Calu3 (cell line): Measurements from ENCODE around the gene UNC45A. TPM values are rescaled to one million over a fixed set of nuclear protein-coding genes. Genes with fewer than 3 reads are reported as not detected.

ENCODE experiments used
- BruUV-seq: library from RNA; stranded (reverse); fragments of 400-500 nt; replicated peaks from 2 replicates; lab custom pipeline; 2021; lab: Mats Ljungman, UMichigan
- CTCF ChIA-PET: fragments of 300-600 bp; sonication (Branson Sonifier 250); formaldehyde crosslinking; loops from one replicate; lab custom pipeline; 2022; ENCODE audit warnings: antibody characterized with exemption; lab: Charles Lee
- DNase-seq: peaks from one replicate; pipeline ENCODE4 v3.0.0; 2022
- H3K27ac Mint-ChIP-seq: one replicate; pipeline ENCODE4 v1.8.0; 2022; ENCODE audit warnings: mixed read lengths; ENCODE audit not compliant: unreplicated experiment
- H3K27me3 Mint-ChIP-seq: one replicate; pipeline ENCODE4 v1.8.0; 2022; ENCODE audit warnings: mixed read lengths; ENCODE audit not compliant: unreplicated experiment
- H3K36me3 Mint-ChIP-seq: one replicate; pipeline ENCODE4 v1.8.0; 2022; ENCODE audit warnings: mild to moderate bottlenecking, moderate library complexity, mixed read lengths; ENCODE audit not compliant: insufficient read depth, unreplicated experiment
- H3K4me1 Mint-ChIP-seq: one replicate; pipeline ENCODE4 v1.8.0; 2022; ENCODE audit warnings: mild to moderate bottlenecking, low read depth, mixed read lengths; ENCODE audit not compliant: unreplicated experiment
- H3K4me3 Mint-ChIP-seq: one replicate; pipeline ENCODE4 v1.8.0; 2022; ENCODE audit warnings: mild to moderate bottlenecking, low read depth, moderate library complexity, mixed read lengths; ENCODE audit not compliant: unreplicated experiment
- H3K9me3 Mint-ChIP-seq: one replicate; pipeline ENCODE4 v1.8.0; 2022; ENCODE audit warnings: low read depth, mixed read lengths; ENCODE audit not compliant: unreplicated experiment
- CTCF ChIP-seq: fragments of 200-600 bp; IDR thresholded peaks from one replicate; pipeline ENCODE4 v1.8.0; 2022; ENCODE audit warnings: antibody characterized with exemption; ENCODE audit not compliant: unreplicated experiment
- intact Hi-C: fragments of 100-400 bp; cut with micrococcal nuclease; formaldehyde crosslinking; loops from one replicate; pipeline ENCODE4 v1.10.0; 2022; ENCODE audit not compliant: unreplicated experiment
- total RNA-seq: library from RNA; stranded (reverse); gene quantifications from 2 replicates; pipeline ENCODE4 v1.2.3, GENCODE V29; 2022

The UNC45A gene
- total RNA-seq, 1 experiment from 2014 or later, result 66.5 TPM

DNA sequence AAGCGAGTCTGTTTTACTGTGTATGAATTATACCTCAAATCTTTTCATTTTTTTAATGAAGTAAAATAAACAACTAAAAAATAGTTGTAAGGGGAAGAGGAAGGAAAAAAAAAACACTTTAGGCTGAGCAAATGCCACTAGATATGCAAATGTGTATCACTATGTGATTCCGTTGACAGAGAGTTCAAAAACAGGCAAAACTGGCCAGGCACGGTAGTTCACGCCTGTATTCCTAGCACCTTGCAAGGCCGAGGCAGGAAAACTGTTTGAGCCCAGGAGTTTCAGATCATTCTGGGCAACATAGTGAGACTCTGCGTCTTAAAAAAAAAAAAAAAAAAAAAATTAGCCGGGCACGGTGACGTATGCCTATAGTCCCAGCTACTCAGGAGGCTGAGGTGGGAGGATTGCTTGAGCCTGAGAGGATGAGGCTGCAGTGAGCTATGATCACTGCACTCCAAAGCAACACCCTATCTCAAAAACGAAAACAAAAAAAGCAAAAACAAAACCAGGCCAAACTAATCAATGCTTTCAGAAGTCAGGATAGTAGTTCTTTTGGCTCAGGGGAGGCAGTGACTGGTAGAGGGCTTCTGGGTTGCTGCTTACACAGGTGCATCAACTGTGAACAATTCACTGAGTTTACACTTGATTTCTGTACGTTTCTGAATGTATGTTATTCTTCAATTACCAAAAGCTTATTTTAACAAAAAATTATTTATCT lies 51.9 kb downstream of the UNC45A start:
- Mint-ChIP-seq H3K36me3 (peaks cover 37% of the 10 kb centered on the region), H3K27me3 (no peaks in the 10 kb centered on the region), H3K4me1 (peaks cover 30% of the 10 kb centered on the region), H3K4me3 (peak overlapping the region; percentile 63), H3K27ac (peak overlapping the region; percentile 24), H3K9me3 (no peaks in the 10 kb centered on the region)
- BruUV-seq, result no TSS peak
- DNase-seq, result peak; percentile 41
- intact Hi-C loops, result loop anchor here (5.0 kb wide), 2 partner anchors 35 to 60 kb away; partner anchors contain the start of gene VPS33B
- CTCF ChIA-PET, result interaction anchor here (0.7 to 1.3 kb wide), 2 partner anchors 10 to 39 kb away, joined by 5 read pairs; no protein-coding TSS in a partner anchor
- no peak for TF ChIP-seq CTCF

DNA sequence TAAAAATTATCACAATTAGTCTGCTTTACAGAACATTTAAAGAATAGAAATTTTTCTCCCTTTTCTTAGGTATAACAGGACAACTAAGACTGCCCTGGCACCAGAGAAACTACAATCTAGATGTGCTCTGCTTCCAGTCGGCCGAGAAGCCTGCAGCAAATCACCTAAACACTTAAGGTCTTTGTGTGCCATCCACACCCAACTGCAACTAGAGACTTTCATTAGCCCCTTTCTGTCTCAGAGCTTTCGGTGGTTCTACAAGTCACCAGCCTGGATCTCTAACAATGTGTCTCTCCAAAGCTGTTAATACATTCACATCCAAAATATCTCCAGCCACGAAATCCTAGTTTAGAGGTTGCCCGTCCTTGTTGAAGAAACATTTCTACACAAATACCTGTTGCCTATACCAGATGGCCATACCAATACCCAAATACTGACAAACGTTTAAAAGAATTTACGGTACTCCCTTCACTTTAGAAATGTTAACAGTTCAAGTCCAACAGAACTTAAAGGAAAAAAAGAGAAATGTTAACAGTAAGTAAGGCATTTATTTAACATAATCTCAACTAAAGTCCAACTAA lies 52.6 kb downstream of the UNC45A start:
- no peak for TF ChIP-seq CTCF
- CTCF ChIA-PET, result interaction anchor here (0.7 to 1.3 kb wide), 5 partner anchors 10 to 638 kb away, joined by 3 to 5 read pairs (median 3); no protein-coding TSS in a partner anchor

GRCh38 chr15:90988296-90988695 lies 53.2 kb downstream of the UNC45A start:
- DNase-seq, result no peak
- H3K4me3 Mint-ChIP-seq, result peak overlapping the region; percentile 63
- peaks cover 48% of the 10 kb centered on the region for H3K36me3 Mint-ChIP-seq
- CTCF ChIA-PET, result interaction anchor here (1.1 kb wide), 2 partner anchors 54 to 57 kb away, joined by 3 read pairs; no protein-coding TSS in a partner anchor
- H3K27ac Mint-ChIP-seq, result peak overlapping the region; percentile 58
- intact Hi-C loops, result loop anchor here (5.0 kb wide), 2 partner anchors 34 to 59 kb away; partner anchors contain the start of gene VPS33B
- H3K9me3 Mint-ChIP-seq, result no peaks in the 10 kb centered on the region
- BruUV-seq, result no TSS peak
- peaks cover 38% of the 10 kb centered on the region for H3K4me1 Mint-ChIP-seq
- no peak for TF ChIP-seq CTCF
- no peaks in the 10 kb centered on the region for H3K27me3 Mint-ChIP-seq

More for the DNA sequence above, 52.6 kb downstream of the UNC45A start:
- Mint-ChIP-seq H3K27ac (peak overlapping the region; percentile 58), H3K4me3 (peak overlapping the region; percentile 63), H3K9me3 (no peaks in the 10 kb centered on the region), H3K27me3 (no peaks in the 10 kb centered on the region), H3K4me1 (peaks cover 37% of the 10 kb centered on the region), H3K36me3 (peaks cover 43% of the 10 kb centered on the region)
- DNase-seq, result no peak
- BruUV-seq, result no TSS peak
- intact Hi-C loops, result loop anchor here (5.0 kb wide), 2 partner anchors 35 to 60 kb away; partner anchors contain the start of gene VPS33B

DNA sequence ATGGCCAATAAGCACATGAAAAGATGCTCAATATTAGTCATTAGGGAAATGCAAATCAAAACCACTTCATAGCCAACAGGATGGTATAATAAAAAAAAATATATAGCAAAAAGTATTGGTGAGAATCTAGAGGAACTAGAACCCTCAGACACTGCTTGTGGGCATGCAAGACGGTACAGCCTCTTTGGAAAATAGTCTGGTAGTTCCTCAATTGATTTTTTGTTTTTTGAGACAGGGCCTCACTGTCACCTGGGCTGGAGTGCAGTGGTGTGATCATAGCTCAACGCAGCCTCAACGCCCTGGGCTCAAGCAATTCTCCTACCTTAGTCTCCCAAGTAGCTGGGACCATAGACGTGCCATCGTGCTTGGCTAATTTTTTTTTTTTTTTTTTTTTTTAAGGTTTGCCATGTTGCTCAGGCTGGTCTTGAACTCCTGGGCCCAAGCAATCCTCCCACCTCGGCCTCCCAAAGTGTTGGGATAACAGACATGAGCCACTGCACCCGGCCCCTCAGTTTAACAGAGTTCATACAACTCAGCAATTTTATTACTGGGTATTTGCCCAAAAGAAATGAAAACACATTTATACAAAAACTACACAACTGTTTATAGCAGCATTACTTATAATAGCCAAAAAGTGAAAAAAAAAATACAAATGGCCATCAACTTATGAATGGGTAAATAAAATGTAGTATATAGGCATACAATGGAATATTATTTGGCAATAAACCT lies 54.1 kb downstream of the UNC45A start:
- H3K36me3 Mint-ChIP-seq, result peaks cover 48% of the 10 kb centered on the region
- peaks cover 38% of the 10 kb centered on the region for H3K4me1 Mint-ChIP-seq
- H3K4me3 Mint-ChIP-seq, result peak overlapping the region; percentile 63
- no peaks in the 10 kb centered on the region for H3K9me3 Mint-ChIP-seq
- peak overlapping the region; percentile 58 for H3K27ac Mint-ChIP-seq
- no TSS peak for BruUV-seq
- no peak for DNase-seq
- H3K27me3 Mint-ChIP-seq, result no peaks in the 10 kb centered on the region
- intact Hi-C loops, result loop anchor here (5.0 kb wide), 2 partner anchors 33 to 58 kb away; partner anchors contain the start of gene VPS33B
- no peak for TF ChIP-seq CTCF
- CTCF ChIA-PET, result interaction anchor here (0.6 to 1.1 kb wide), 3 partner anchors 30 to 626 kb away, joined by 3 to 4 read pairs (median 3); no protein-coding TSS in a partner anchor
